Esophagus squamous epithelium (tissue), 5 donors: Measurements from ENCODE around the gene MED26. TPM values are rescaled to one million over a fixed set of nuclear protein-coding genes. Genes with fewer than 3 reads are reported as not detected.

Experiments used
- DNase-seq: peaks from one replicate; lab custom pipeline; 2025; lab: John Stamatoyannopoulos, UW
- H3K27ac ChIP-seq, 4 donors: fragments of 200-600 bp; sonication (generic); one replicate each; pipeline ENCODE4 v1.5.1; 2016 to 2019; ENCODE audit warnings: mild to moderate bottlenecking in 1 of 4
- H3K27me3 ChIP-seq, 4 donors: fragments of 200-600 bp; sonication (generic); 1 replicate in 3 of 4; 2 replicates in 1 of 4; pipeline versions ENCODE4 v1.5.1 to v1.6.0; 2017 to 2021; ENCODE audit warnings: antibody characterized with exemption in 1 of 4
- H3K36me3 ChIP-seq, 3 donors: fragments of 200-600 bp; sonication (generic); one replicate each; pipeline ENCODE4 v1.5.1; 2016 to 2019
- H3K4me1 ChIP-seq, 3 donors: fragments of 200-600 bp; sonication (generic); one replicate each; pipeline ENCODE4 v1.5.1; 2017 to 2019
- H3K4me3 ChIP-seq, 4 donors: fragments of 200-600 bp; sonication (generic); 1 replicate in 3 of 4; 2 replicates in 1 of 4; pipeline ENCODE4 v1.5.1; 2016 to 2019; ENCODE audit warnings: mild to moderate bottlenecking in 2 of 4, moderate library complexity in 1 of 4
- H3K9me3 ChIP-seq, 3 donors: fragments of 200-600 bp; sonication (generic); one replicate each; pipeline ENCODE4 v1.5.1; 2016 to 2019
- POLR2A ChIP-seq, 4 donors: fragments of 450-650 bp; IDR thresholded peaks; one replicate each; pipeline ENCODE4 v1.6.1; 2017; ENCODE audit warnings: antibody characterized with exemption in 4 of 4, mild to moderate bottlenecking in 4 of 4, moderate library complexity in 3 of 4
- WGBS, 2 donors: methylation state at CpG; one replicate each; pipeline ENCODE4 v1.1.5; 2018; 5-methylcytosine and 5-hydroxymethylcytosine counted together
- intact Hi-C: fragments of 100-400 bp; cut with DNase I; formaldehyde crosslinking; loops from one replicate; pipeline ENCODE4 v1.15.0; 2022
- total RNA-seq, 4 donors: library from RNA; depleted of rRNA; stranded (reverse); fragments of >200 nt; gene quantifications; one replicate each; pipeline ENCODE4 v1.1.0, GENCODE V29; 2016
- TF ChIP-seq, protein P1 (sequence below), 6 experiments: fragments of 450-650 bp in 4 of 6; fragments of 200-600 bp in 2 of 6; sonication (generic) in 2 of 6; IDR thresholded peaks; one replicate each; pipeline ENCODE4 v1.5.1; 2016 to 2019; ENCODE audit warnings: antibody characterized with exemption in 6 of 6, mild to moderate bottlenecking in 4 of 6, moderate library complexity in 4 of 6
- donor health status: DM: yes; HTN: yes; CAD: no.

Gene MED26
- total RNA-seq, 4 donors from 2014 or later = 5.1 to 9.9 (median 8.4) TPM

- H3K9me3 ChIP-seq = no peaks in the 10 kb centered on the region
- 76 to 100% methylated on average over 2 to 3 of the region's 6 CpGs for WGBS, 2 donors
- H3K4me3 ChIP-seq = no peak overlapping the region
- H3K27ac ChIP-seq = no peak overlapping the region
- H3K27me3 ChIP-seq = no peaks in the 10 kb centered on the region
- peaks cover 3 to 56% (median 7%) of the 10 kb centered on the region in 3 donors for H3K4me1 ChIP-seq
- DNase-seq = no peak
- intact Hi-C loops = no loop called here
- no peak for TF ChIP-seq POLR2A (IDR thresholded peaks at IDR 0.05)
- TF ChIP-seq, protein P1, sequence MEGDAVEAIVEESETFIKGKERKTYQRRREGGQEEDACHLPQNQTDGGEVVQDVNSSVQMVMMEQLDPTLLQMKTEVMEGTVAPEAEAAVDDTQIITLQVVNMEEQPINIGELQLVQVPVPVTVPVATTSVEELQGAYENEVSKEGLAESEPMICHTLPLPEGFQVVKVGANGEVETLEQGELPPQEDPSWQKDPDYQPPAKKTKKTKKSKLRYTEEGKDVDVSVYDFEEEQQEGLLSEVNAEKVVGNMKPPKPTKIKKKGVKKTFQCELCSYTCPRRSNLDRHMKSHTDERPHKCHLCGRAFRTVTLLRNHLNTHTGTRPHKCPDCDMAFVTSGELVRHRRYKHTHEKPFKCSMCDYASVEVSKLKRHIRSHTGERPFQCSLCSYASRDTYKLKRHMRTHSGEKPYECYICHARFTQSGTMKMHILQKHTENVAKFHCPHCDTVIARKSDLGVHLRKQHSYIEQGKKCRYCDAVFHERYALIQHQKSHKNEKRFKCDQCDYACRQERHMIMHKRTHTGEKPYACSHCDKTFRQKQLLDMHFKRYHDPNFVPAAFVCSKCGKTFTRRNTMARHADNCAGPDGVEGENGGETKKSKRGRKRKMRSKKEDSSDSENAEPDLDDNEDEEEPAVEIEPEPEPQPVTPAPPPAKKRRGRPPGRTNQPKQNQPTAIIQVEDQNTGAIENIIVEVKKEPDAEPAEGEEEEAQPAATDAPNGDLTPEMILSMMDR (IDR thresholded peaks at IDR 0.05) = no peak
- no peaks in the 10 kb centered on the region for H3K36me3 ChIP-seq
Measured at GRCh38 chr19:16599655-16600346, 28.2 kb downstream of the MED26 start.

DNA sequence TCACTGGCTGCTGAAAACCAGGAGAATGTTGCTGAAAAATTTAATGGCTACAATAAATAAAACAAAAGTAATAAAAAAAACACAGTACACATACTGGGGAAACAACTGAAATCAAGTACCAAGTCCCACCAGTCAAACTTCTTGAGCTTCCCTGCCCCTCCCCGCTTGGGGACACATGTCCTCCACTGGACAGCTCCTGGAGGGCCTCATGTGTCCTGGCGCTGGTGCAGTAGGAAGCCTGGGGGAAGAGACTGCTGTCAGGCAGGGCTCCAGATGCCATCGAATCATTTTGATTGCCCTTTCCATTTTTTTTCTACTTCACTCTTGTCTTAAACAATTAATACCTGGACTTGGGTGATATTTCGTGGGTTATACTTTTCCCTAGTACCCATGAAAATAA, 29.2 kb downstream of the MED26 start:
- intact Hi-C loops = no loop called here
- no peaks in the 10 kb centered on the region for H3K36me3 ChIP-seq
- H3K4me1 ChIP-seq = peaks cover 6 to 66% (median 10%) of the 10 kb centered on the region in 3 donors
- DNase-seq = no peak
- peak overlapping the region in 2 of 4 donors; percentile 2 to 10 for H3K27ac ChIP-seq
- TF ChIP-seq, protein P1 (IDR thresholded peaks at IDR 0.05) = no peak
- no peak for TF ChIP-seq POLR2A (IDR thresholded peaks at IDR 0.05)
- H3K27me3 ChIP-seq = no peaks in the 10 kb centered on the region
- H3K9me3 ChIP-seq = no peaks in the 10 kb centered on the region
- 68 to 70% methylated on average over 4 of the region's 4 CpGs for WGBS, 2 donors
- H3K4me3 ChIP-seq = no peak overlapping the region

- no peaks in the 10 kb centered on the region for H3K36me3 ChIP-seq
- peaks cover 12 to 82% (median 21%) of the 10 kb centered on the region in 3 donors for H3K4me1 ChIP-seq
- no peak overlapping the region for H3K4me3 ChIP-seq
- 63 to 88% methylated on average over 2 to 6 of the region's 9 CpGs for WGBS, 2 donors
- no peak for DNase-seq
- H3K27me3 ChIP-seq = no peaks in the 10 kb centered on the region
- TF ChIP-seq, protein P1 (IDR thresholded peaks at IDR 0.05) = no peak
- TF ChIP-seq POLR2A (IDR thresholded peaks at IDR 0.05) = no peak
- no peaks in the 10 kb centered on the region for H3K9me3 ChIP-seq
- H3K27ac ChIP-seq = no peak overlapping the region
- intact Hi-C loops = no loop called here
Measured at GRCh38 chr19:16596399-16596798, 31.6 kb downstream of the MED26 start.

DNA sequence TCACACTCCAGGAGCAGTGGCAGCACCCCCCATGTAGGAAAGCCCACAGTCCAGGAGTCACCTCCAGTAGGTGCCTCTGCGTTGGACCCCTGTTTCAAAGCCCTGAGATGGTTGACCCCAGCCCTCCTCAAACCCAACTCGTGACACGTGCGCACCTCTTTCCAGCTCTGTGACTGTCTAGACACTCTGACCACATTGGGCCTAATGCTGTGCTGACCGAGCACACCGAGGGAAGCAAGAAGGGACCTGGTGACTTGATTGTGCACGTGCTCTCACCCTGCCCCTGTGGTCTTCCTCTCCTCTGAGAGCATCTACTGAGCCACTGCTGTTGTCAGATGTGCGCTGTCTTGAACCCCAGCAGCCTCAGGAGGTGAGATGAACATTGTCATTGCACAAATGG, 32.9 kb downstream of the MED26 start:
- Histone ChIP-seq H3K9me3 (no peaks in the 10 kb centered on the region), H3K36me3 (no peaks in the 10 kb centered on the region), H3K27me3 (no peaks in the 10 kb centered on the region), H3K4me3 (no peak overlapping the region), H3K4me1 (peaks cover 12 to 82% (median 24%) of the 10 kb centered on the region in 3 donors), H3K27ac (peak overlapping the region in 1 of 4 donors; percentile 42)
- 91 to 98% methylated on average over 7 of the region's 8 CpGs for WGBS, 2 donors
- DNase-seq = no peak
- TF ChIP-seq POLR2A (IDR thresholded peaks at IDR 0.05) = no peak
- TF ChIP-seq, protein P1 (IDR thresholded peaks at IDR 0.05) = no peak
- intact Hi-C loops = no loop called here

DNA sequence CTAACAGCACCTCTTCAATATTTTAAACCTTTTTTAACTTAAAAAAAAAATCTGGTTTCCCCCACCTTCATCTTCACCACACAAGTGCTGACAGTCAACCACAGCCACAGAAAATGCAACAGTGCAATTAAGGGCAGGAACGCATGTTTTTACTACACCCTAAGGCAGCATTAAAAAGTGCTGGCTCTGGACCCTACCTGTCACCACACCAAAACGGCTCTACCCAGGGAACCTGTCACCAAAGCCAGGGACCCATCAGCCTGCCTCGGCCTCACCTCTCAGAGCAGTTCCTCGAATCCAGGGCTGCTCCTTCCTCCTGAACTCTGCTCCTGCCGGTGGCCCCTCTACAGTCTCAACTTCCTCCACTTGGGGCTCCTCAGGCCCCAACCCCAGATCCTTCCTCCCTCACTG, 33.3 kb downstream of the MED26 start:
- peaks cover 12 to 82% (median 25%) of the 10 kb centered on the region in 3 donors for H3K4me1 ChIP-seq

More for the DNA sequence above, 33.3 kb downstream of the MED26 start:
- no peaks in the 10 kb centered on the region for H3K36me3 ChIP-seq
- TF ChIP-seq, protein P1 (IDR thresholded peaks at IDR 0.05) = no peak
- no peak for TF ChIP-seq POLR2A (IDR thresholded peaks at IDR 0.05)
- no peak for DNase-seq
- intact Hi-C loops = no loop called here
- H3K27ac ChIP-seq = peak overlapping the region in 1 of 4 donors; percentile 42
- H3K27me3 ChIP-seq = no peaks in the 10 kb centered on the region
- H3K9me3 ChIP-seq = no peaks in the 10 kb centered on the region
- WGBS, 2 donors = 57 to 58% methylated on average over 4 to 5 of the region's 5 CpGs
- no peak overlapping the region for H3K4me3 ChIP-seq
